HG02763 (cell line): ENCODE measurements around the gene CHST11.
"Not testable (repeated sequence)": the region's sequence is repeated elsewhere in the genome, so short reads cannot be mapped to it uniquely, and the experiment has no call there.

Source experiments
- ATAC-seq: cut with Tn5 transposase; IDR thresholded peaks from one replicate; pipeline ENCODE4 v1.9.1; 2021; ENCODE audit warnings: mild to moderate bottlenecking, moderate library complexity; ENCODE audit not compliant: unreplicated experiment

The CHST11 gene

DNA sequence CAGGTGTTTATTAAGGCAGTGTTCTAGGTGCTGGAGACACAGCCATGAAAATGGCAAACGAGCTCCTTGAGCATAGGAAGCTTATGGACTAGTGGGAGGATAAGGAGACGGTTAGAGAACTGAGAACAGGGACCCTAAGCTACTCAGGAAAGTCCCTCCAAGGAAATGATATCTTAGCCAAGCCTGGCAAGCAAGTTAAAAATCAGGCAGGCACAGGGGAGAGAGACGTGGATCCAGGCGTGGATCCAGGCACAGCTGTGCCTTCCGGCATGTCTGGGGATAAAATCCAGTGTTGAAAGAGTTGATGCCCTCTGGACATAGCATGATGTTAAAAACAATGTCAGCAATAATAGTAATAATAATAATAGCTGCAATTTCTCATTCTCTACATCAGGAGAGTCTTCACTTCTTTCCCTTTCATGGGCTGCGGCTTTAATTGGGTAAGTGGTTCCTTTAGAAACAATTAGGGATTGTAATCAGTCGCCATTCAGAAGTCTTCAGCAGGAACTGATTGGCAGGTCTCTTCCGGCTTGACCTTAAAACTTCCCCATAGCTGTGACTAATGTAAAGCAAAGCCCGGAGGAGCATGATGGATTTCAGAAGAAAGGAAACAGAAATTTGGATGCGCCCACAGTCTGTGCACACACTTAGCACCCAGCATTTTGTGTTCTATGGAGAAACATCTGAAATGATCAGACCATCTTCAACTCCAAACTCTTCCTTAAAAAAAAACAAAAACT is 271.1 kb downstream of the CHST11 start:
- no peak for ATAC-seq

DNA sequence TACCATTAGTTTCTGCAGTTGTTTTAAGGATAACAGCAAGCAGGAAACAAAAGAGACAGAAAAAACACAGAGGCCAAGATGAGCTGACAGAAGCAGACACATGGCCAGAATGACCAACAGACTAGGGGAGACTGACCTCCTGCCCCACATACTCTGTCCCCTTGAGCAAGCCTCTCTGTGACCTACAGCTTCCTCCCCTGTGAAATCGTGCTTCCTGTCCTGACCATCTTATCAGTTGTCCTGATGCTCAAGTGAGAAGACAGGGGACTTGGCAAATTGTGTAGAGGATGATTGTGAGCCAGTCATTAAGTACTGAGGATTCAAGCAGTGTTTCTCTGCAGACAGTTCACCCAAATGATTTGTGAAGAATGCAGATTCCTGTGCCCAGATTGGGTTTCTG is 272.3 kb downstream of the CHST11 start:
- no peak for ATAC-seq

DNA sequence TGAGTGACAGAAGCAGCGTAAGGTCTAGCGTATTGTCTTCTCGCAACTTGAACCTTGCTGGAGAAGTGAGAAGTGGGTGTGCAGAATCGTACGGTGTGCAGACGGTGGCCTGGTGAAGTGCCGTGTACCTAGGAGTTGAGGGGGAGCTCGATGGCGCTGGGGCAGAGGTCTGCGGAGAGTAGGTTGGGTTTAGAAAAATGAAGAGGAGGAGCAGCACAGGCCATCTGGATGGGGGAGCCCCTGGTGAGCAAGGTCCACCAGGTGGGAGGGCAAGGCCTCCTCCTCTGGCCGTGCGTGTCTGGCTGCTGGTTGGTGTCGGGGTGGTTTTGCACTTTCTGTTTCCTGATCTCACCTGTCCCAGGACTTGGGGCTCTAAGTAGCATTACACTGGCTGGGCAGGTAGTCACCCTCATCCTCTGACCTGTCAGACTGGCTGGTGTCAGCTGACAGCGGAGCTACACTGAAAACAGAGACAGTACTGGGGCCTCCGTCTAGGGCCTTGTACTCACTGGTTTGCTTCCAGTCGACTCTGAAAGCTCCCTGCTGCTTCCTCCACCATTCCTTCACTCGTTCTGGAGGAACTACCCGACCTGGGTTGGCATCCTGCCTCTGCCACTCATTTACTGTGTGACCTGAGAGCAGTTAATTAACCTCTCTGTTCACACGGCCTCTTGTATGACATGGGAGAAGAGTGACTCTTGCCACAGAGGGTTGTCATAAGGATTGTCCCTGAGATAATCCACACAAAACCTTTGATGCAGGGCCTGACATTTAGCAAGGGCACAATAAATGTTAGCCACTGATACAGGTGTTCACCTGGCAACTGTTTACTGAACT is 273.1 kb downstream of the CHST11 start:
- no peak for ATAC-seq

DNA sequence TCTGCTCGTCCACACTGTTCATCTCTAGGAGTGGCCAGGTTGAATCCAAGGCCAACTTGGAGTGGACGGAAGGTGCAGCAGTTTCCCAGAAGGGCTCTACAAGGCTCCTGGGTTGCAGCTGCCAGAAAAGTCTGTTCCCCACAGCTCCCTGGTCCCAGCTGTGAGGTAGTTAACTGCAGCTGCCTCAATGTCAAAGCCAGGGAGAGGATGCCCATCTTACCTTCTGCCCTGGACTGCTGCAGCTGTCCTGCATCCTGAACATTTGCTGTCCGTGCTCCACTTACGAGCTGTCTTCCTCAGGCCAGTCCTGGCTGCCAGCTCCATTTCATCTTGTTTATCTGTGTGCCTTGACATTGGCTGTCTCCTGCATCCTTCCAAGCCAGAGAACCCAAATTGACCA is 274.0 kb downstream of the CHST11 start:
- ATAC-seq = no peak

DNA sequence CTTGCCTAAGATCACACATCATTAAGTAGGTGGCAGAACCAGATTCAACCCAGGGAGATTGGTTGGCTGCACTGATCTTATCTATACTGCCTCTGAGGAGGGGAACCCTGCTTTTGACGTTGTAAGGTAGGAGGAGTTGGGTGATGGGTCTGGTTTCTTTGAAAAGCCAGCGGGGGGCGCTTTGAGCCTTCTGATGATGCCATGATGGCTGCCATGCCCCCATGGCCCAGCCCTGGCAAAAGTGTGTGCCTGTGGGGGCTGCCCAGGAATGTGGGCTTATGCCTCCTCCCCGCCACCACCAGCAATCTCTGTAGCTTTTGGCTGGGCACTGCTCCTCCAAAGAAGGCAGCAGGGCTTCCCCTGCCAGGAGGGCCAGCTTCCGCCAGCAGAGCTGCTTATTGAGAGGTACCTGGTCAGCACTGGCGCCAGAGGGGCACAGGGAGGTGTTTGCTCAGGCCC is 277.0 kb downstream of the CHST11 start:
- ATAC-seq = no peak

DNA sequence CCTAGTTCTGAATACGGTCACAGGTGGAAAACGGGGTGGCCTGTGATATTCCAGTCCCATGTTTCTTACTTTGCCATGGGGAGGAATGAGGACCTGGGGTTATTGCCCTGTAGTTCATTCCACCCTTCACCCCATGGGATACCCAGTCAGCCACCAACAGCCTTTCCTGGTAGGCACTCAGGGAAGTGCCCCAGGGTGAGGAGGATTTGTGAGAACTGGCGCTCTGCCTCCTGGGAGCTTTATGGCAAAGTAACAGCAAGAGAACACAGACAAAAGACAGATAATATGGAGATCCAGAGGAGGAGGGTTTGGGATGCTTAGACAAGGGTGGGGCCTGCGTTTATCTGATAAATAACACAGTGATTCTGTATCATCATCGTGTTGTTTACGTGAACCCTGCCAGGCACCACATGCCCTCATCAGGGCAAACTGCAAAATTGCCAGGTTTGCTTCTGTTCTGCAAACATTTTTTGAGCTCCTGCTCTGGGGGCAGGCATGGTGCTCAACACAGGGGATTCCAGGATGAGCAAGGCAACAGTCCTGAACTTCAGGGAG is 277.9 kb downstream of the CHST11 start:
- no peak for ATAC-seq

DNA sequence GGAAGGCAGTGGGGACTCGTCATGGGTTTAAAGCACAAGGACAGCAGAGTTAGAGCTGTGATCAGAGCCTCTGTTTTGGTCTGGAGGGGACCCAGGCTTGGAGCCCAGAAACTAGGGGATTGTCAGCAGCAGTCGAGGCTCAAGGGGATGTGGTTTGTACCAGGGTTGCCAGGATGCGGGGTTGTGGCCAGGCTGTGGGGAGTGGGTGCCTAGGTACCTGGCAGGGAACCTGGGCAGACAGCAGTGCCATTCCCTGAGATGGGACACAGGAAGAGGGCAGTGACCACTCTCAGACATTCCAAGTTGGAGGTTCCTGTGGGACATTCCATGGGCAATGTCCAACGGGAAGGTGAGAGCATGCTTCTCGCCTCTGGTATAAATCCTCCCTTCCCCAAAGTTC is 279.1 kb downstream of the CHST11 start:
- no peak for ATAC-seq

DNA sequence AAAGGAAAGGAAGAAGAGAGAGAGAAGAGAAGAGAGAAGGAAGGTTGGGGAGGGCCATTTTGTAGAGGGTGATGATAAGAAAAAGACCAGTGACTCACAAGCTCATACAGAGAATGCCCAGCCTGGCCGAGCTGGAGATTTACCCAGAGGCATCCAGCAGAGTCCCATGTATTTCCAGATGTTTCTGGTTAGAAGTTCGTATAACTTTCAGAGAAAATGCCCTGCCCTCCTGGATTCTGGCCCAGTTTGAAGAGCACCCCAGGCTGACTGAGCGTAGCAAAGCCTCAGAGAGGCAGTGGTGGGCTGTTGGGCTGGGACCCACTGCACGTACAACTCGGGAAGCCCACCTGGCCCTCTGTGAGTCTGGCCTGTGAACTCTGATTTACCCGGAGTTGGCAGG is 279.6 kb downstream of the CHST11 start:
- ATAC-seq = no peak

DNA sequence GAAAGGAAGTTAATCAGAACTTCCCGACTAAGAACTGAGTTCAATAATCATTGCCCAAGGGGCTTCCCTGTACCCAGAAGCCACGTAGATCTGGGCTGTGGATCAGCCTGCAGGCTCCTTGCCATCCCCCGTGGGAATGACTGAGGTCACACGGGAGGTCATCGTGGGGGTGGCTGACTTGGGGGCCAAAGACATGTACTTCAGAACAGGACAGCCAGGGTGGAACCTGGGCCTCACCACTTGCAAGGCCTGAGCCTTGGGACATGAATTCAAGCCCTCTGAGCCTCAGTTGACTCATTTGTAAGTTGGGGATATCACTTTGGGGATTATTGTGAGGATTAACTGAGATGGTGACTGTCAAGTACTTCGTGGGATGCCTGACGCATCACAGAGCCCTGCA is 280.4 kb downstream of the CHST11 start:
- ATAC-seq = no peak

DNA sequence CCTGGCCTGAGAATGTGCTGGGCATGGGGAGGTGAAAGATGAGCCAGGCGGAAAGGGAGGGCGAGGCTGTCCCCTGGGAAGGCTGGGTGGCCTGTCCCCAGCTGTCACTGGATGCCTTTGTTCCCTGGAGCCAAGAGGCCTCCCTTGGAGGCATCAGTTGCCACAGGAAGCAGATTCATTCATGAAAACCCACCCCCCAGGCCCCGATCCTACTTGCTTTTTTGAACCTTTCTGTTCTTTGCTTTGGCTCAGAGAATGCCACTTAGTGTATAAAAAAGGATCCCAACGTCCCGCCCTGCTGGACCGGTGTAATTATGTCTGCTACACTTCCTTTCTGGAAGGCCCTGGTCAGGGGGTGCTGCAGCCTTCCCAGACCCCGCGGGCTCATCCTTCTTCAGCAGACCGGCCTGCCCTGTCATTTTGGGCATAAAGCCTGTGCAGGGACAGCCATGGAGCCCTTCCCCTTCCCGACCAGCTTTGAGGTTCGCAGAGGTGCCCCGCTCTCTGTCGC is 281.1 kb downstream of the CHST11 start:
- no peak for ATAC-seq

DNA sequence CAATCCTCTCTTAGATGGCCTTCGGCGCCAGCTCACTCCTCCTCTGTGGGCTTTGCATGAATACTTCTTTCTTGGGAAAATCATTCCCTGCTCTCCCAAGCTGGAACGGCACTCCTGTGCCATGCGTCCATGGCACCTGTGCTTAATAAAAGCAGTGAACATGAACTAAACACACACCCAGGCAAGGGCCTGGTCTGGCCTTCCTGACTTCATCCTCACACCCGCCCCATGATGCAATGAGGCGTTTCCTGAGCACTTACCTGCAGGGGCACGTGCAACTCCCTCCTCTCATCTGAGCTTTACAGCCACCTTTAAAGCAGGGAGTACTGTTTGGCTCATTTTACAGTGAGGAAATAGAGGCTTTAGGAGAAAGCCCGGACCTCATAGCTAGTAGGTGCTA is 281.6 kb downstream of the CHST11 start:
- ATAC-seq = no peak

DNA sequence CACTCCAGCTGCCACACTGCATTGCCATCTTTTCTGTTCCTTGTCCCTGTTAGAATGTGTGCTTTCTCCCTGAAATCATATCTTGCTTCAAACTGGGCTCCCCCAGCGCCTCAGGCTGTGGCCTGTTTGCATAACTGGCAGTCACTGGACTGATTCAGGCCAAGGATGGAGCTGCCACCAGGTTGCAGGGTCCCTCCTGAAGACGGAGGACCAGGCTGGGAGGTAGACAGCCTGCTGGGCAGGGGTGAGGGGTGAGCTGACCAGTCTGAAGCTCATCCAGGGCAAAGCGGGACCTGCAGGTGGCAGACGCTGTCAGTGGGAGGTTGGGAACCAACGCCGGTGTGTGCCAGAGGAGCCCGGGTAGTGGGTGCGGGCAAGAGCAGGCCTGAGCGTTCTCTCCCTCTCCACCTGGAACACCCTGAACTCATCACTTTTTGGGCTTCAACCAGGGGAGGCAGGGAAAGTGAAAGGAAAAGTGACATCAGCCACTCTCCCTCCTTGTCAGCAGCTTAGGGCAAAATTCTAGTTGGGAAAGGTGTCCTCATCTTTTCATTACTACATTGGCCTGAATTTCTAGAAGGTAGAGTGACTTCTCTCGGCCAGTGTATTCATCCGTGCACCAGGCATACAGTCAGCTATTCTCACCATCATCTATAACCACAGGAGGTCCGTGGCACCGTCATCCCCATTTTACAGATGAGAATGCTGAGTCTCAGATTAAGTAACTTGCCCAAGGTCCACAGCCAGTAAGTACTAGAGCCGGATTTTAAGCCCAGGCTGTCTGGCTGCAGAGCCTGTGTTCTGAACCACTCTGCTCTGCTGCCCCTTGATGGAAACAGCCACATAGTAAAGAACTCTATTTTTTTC is 282.3 kb downstream of the CHST11 start:
- no peak for ATAC-seq

DNA sequence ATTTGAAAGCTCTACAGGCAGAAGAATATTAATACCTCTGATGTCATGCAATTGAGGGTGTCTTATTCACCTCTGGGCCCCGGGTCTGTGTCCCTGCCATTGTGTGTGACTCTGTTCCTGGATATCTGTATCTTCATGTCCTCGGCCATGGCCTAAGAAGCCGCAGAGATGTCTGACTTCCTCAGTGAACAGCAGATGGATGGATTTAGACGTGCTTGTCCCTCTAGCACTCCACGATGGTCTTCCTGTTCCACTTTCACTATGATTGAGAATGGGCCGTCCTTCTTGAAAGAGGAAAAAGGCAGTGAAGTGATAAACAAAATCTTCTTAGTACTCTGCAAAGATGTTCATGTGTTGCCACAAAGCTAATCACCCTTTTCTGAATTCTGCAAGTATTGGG is 283.9 kb downstream of the CHST11 start:
- peak; percentile 61 for ATAC-seq

DNA sequence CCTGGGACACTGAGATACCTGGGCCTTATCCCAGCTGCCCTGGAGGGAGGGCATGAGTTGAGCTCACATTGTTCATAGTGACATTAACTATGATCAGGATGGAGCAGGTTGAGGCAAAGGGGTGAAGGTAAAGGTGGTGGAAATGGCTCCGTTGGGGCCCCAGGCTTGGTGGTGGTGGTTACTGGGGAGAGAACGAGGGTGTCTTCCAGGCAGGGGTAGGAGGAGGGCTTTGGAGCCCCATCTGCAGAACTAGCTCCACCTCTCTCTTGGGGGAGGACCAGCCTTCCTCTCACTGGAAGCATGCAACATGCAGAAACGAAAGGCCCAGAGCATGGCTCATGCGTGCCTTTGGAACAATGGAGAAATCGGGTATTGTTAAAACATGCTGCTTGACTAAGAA is 284.3 kb downstream of the CHST11 start:
- ATAC-seq = peak; percentile 10

DNA sequence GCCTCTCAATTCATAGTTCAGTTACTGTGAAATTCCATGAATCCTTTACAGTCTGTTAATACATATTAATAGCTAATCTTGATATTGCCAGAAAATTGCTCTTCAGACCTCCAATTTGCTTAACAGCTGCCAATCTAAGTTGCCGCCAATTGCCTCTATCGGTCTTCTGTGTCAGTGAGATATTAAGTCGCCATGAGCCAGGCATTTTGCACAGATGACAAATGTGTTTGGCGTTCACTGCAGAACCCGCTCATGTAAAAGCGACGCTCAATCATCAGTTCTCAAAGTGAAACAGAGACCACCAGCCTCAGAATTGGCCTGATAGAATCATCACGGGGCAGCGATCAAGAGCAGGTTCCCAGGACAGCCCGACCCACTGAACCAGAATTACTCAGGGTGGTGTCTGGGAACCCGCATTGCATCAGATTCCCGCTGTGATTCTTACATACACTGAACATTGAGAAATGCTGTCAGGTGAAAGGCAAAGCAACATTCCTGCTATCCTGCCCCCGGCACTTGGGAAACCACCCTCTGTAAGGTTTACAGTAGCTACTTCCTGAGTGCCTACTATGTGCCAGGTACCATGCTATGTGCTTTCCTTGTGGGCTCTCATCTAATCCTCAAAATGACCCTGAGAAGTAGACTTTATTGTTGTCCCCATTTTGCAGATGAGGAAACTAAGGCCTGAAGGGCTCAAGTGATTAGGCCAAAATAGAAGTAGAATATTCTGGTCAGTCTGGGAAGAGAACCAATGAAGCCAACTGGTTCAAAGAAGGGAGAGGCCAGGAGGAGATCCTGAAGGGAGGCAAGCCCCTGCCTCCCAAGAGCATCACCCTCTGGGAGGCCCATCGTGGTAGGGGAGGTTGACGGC is 285.0 kb downstream of the CHST11 start:
- ATAC-seq = no peak

DNA sequence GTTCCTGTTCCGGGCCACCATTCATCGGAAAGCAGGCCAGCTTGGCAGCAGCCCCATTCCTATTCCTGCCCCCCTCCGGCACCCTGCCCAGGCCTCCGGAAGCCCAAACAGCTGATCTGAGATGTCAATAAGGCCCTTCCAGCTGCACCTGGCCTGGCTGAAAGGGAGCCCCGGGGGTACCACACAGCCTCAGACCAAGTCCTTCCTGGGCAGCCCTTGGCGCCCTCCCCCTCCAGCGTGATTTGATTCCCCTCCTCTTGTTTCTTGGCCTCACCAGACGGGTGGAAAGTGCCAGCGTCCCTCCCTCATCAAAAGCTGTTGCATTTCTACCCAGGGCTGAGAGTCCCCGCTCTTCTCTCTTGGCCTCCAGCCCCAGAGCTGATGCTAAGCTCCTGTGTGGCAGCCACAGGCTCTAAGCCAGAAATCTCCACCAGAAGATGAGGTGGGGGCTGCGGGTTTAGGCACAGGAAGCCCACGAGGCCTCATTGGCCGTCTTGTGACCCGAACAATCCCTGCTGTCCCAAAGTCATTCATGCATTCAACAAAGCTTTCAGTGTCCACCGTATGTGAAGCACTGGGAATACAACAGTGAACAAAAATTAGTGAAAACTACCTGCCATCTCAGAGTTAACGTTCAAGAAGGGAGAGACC is 285.9 kb downstream of the CHST11 start:
- no peak for ATAC-seq

DNA sequence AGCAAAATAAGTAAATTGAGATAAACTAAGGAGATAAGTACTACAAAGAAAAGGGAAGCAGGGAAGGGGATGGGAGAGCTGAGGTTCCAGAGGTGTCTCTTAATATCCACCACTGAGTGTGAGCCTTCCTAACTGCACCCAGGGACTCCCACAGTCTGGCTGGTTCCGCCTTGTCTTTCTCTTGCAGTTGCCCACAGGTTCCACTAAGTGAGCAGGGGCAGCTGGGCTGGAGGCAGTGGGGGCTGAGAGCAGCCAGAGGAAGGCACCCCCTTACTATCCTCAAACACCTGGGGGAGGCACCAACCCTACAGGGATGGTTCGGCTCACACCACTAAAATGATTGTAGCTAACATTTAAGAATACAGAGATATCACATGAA is 286.4 kb downstream of the CHST11 start:
- no peak for ATAC-seq

DNA sequence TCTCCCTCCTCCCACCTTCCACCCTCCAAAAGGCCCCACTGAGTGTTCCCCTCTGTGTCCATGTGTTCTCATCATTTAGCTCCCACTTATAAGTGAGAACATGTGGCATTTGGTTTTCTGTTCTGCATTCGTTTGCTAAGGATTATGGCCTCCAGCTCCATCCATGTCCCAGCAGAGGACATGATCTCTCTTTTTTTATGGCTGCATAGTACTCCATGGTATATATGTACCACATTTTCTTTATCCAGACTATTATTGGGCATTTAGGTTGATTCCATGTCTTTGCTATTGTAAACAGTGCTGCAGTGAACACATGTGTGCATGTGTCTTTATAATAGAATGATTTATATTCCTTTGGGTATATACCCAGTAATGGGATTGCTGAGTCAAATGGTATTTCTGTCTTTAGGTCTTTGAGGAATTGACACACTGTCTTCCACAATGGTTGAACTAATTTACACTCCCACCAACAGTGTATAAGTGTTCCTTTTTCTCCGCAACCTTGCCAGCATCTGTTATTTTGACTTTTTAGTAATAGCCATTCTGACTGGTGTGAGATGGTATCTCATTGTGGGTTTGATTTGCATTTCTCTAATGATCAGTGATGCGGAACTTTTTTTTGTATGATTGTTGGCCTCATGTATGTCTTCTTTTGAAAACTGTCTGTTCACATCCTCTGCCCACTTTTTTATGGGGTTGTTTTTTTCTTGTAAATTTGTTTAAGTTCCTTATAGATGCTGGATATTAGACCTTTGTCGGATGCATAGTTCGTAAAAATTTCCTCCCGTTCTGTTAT is 287.2 kb downstream of the CHST11 start:
- ATAC-seq = not testable (repeated sequence)
